ENCODE data around the gene FBXW11.

The FBXW11 gene

DNA sequence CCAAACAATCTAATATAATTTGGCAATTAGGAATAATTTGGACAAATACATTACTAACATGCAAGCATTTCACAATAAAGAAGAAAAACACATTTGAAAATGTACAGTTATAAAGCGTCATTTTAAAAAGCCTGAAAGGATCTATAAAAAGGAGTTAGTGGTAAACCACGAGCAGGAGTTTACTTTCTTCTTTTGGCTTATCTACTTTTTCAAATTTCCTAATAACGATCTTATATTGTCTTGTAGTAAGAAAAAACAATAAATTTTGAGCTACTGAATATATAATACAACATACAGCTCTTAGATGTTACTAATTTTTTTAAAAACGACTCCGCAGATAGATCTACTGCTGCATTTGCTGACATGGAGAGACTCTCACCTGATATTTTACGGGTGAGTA is 141.0 kb downstream of the FBXW11 start:
- no peak for DNase-seq (ENCODE audit: low spot score)

DNA sequence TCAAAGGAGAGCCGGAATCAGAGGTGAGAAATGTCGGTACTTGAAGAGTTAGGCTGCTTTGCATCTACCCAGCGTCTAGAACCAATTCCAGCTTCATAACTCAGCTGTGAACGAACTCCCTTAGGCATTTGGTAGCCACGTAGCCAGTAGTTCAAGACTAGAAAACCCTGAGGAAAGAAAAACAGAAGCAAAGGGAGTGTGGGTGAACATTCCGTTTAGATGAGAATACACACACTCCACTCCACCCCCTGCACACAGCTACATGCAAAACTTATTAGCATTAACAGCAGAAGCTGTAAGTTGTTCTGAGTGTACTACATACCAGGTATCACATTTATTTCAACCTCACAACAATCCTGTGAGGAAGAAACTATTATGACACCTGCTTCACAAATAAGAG is 142.5 kb downstream of the FBXW11 start:
- no peak for DNase-seq (ENCODE audit: low spot score)

DNA sequence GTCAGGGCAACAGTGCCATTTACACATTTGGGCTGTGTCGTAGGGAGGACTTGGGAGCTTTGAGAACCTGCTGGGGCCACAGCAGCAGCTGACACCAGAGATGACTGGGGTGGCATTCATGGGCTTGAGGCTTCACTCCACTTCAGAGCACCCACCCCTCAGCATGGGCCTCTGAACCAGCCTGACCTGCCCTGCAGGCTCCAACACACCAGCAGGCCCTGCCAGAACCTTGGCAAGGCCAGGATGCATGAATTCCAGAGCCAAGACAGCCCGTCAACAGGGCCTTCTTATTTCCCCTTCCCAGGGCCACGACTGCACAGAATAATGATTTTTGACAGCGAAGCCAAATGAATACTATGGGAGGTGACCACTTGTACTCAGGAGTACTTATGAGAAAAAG is 143.8 kb downstream of the FBXW11 start:
- DNase-seq (ENCODE audit: low spot score), result no peak

DNA sequence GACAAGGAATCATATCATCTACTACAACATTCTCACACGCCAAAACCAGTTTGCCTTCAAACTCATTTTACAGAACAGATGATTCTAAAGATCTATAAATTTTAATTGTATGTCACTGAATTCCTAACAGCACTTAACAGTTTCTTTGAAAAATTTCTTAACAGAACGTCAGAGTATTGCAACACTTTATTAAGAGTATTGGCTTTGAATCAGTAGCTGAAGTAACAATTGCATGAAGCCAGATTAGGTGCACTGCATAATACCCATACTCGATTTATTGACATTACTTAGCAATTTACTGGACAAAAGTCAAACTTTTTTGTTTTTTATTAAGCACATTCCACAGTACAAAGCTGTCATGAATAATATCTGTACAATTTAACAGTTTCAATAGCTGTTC is 145.1 kb downstream of the FBXW11 start:
- no peak for DNase-seq (ENCODE audit: low spot score)

DNA sequence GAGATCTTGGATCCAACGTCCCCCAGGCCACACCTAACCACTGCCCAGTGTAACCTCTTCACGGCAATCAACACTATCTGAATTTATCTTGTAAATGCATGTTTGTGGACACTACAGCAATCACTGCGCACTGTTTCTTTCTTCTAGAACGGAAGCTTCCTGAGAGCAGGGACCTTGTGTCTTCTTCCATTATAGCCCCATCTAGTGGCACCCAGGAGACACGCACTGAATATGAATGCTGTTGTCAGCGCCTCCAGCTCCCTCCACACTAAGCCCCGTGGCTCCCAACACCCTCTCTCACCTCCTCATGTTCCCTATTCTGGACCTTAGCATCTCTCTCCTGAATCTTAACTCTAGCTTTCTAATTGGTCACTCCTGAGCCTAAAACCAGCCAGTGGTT is 148.1 kb downstream of the FBXW11 start:
- DNase-seq (ENCODE audit: low spot score), result peak; percentile 11

DNA sequence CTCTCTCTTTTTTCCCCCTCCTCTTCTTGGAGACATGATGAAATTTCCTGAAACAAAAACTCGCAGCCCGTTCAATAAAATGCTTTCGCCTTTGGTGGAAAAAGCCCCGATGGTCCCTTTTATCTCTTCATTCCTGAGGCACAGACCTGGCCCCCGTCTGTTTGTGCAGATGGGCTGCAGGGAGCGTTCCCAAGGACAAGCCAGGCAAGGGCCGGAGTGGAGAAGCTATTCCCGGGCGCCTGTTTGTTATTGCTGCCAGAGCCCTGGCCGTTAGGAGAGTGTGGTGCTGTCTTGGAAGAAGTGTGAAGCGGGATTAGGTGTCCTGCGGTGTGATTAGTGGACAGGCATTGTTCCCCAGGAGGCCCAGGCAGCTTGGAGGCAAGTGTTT is 149.0 kb downstream of the FBXW11 start:
- DNase-seq (ENCODE audit: low spot score), result no peak

DNA sequence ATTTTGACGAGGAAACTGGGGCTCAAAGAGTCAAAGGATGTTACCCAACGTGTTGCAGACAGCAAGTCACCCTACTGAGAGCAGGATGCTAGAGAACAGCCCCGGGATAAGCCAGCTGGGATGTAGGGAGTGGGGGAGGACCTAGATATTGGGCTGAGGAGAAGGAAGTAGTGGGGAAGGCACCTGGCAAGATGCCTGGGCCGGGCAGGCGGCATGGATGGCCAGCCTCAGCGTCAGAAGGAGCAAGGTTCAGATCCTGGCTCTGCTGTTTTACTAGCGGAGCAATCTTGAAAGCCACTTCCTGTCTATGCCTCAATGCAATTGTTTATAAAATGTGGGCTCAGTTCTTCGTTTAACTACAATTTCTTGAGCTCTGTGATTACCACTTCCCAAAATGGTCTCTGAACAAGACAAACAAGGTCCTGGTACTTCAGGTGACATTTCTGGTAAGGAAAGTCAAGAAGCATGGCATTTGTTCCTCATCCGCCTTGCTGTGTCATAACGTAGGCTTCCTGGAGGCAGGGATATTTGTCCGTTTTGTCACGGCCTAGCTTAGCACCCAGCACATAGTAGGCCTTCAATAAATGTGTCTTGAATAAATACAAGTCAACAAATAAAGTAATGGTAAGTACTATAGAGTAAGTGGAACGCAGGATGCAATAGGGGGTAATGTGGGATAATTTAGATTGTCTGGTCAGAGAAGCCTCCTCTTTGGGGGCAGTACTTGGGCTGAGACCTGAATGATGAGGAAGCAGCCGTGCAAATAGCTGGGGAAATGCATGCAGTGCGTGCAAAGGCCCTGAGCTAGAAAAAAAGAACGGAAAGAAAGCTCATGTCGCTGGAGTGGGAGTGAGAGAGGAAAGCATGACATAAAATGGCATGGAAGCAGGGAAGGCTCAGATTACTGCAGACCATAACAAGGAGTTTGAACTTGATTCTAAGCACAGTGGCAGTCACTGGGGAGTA is 150.4 kb downstream of the FBXW11 start:
- no peak for DNase-seq (ENCODE audit: low spot score)

DNA sequence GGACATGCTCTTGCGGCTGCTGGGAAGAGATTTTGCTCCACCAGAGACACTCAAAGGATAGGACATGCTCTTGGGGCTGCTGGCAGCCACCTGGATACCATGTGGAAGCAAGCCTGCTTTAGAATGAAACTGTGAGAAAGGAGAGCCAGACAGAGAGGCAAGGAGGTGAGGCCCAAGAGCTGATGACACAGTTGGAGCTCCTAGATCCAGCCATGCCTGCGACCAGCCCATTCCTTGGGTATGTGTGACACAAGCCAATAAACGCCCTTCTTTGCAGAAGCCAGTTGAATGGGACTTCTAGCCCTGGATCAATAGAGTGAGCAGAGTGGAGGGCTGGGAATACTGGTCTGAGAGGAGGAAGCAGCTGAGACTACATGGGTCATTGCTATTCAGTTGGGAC is 151.2 kb downstream of the FBXW11 start:
- no peak for DNase-seq (ENCODE audit: low spot score)

DNA sequence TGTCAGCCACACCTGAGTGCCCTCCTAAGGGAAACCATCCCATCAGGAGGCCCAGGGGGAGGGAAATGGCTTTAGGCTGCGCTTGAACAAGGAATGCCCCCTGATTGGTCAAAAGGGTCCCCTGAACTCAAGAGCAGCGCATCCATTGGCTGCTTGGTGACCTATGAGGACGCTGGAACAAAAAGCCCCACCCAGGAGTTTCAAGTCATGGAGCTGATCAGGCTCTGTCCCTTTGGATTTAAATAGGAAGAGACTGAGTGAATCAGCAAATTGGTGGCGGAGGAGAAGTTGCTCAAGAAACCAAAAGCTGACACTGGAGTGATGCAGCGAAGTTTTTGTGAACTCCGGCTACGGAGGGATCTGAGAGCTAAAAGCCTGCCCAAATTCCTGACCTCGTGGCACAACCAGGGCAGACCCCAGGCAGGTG is 154.2 kb downstream of the FBXW11 start:
- DNase-seq (ENCODE audit: low spot score), result no peak

DNA sequence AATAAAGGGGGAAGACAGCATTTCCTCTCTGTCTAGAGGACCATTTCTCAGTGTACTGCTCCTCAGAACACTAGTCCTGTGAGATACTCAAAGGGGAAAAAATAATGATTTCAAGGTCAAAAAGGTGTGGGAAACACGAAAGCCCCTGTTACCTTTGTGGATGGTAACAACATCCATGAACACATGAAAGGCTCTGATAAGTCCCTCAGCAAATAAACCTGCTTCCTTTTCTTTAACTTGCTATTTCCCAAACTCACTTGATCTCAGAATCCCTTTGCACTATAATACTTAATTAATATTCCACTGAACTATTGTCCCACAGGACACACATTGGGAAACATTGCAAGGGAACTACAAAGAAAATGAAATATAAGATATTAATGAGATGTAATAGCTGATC is 155.2 kb downstream of the FBXW11 start:
- no peak for DNase-seq (ENCODE audit: low spot score)

DNA sequence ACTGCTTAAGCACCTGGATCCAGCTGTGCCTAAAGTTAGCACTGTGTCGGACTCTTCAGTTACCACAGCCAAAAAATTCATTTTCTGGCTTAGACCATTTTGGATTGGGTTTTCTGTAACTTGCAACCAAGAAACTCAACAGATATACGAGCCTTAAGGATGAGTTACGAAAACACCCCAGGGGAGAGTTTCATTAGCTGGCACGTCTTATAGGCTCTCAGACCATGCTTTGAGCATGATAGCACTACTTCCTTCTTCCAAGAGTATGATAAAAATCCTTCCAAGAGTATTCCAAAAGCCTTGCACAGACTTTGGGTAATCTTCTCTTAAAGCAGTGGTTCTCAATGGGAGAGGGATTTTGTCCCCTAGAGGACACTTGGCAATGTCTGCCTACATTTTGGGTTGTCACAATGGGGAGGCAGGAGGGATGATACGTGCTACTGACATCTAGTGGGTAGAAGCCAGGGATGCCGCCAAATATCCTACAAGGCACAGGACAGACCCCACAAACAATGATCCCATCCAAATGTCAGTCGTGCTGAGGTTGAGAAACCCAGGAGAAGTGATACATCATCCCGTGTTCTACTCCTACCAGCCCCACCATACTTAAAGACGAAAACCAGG is 156.0 kb downstream of the FBXW11 start:
- DNase-seq (ENCODE audit: low spot score), result no peak

DNA sequence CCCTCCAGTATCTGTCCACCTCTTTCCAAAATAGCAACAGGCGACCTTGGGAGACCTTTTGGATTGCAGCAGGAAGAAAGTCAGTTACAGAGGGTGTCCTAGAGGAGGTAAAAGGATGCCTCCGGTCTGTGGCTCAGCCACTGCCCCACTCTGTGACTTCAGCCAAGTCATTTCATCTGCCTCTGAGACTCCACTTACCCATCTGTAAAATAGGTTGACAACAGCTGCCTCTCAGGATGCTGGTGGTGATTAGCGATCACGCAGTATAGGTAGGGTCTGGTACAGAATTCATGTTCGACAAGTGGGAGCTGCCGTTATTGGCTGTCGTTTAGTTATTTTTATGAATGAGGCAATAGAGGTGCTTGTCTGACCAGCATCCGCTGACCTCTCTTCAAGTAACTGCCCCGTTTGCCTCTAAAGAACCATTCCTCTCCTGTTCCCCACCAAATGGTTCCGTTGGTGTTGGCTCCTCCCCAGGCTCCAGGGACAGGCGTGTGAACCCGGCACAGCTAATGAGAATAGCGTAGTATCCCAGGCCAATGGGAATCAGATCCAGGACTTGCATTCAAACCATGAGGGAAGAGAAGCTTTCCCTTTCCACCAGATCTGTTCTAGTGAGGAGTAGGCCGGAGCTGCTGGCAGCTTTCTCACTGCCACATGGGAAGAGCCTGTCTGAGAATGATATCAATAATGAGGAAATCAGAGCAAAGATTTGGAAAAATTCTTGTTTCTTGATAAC is 156.7 kb downstream of the FBXW11 start:
- DNase-seq (ENCODE audit: low spot score), result no peak

DNA sequence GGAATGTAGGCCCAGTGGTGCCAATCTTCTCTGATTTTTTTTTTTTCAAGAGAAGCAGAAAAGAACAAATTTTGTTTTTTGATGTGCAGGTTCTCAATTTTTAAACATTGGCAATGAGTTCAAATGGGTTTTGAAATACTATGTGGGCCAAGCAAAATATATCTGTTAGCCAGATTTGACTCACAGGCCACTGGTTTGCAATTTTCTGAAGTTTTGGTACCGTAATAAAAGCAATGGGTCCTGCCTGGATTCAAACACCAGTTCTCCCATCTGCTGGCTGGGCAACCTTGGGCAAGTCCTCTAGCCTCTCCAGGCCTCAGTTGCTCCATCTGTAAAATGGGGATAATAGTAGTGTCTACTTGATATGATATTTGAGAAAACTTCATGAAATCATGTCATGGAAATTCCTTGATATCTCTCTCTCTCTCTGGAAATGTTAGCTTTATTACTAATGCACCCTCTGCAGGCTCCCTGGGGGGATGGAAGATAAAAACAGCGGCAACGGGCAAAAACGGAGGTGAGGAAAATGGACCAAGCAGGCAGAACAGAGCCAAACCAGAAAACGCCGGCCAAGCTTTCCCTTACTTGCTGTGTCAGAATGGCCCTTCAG is 157.4 kb downstream of the FBXW11 start:
- no peak for DNase-seq (ENCODE audit: low spot score)

DNA sequence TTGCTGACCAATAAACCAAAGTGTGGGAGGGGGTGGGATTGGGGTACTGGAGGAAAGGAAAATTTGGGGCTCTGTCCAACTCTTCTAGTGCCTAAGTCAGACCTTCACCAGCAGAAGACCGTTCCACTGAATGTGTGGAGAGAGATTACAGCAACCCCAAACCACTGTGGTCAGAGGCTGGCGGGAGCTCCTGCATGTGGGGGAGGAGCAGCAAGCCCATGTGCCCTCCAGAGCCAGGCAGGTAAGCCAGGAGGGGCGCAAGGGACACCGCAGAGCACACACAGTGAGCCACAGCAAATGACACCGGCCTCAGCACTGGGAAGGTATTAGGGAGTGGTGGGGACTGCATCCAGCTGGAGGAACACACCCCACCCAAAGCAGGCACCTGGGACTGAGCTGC is 158.0 kb downstream of the FBXW11 start:
- no peak for DNase-seq (ENCODE audit: low spot score)

DNA sequence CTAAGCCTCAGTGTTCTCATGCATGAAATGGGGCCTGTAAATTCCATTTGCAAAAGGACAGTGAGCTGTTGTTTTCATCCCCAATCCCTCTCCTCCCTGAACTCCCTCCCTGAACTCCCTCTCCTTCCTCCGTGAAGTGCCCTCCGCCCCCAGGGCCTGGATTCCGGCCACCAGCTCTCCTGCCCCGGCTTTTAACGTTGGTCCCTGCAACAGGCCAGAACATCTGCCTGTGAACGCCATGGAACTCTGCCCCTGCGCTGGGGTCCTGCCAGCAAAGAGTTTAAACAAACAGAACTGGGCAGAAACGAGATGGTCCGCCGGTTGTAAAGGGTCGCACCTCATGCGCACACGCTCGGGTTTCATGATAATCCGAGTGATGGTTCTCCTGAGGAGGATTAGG is 158.4 kb downstream of the FBXW11 start:
- DNase-seq (ENCODE audit: low spot score), result no peak

DNA sequence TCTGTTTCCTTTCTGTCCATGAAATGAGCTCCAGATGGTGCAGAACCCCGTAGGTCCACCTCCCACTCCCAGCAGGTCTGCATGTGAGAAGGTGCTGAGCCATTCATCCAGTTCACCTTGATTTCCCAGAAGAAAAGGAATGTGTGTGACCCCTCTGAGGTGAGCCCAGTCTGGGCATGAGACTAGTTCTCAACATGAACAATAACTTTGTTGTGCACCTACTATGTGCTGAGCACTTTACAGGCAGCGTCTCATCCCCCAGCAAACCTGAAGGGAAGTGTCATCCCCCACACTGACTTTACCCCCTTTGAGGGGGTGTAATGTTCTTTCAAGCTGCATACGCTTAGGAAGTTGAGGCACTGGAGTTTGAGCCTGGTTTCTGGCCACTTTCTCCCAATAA is 159.4 kb downstream of the FBXW11 start:
- DNase-seq (ENCODE audit: low spot score), result no peak

DNA sequence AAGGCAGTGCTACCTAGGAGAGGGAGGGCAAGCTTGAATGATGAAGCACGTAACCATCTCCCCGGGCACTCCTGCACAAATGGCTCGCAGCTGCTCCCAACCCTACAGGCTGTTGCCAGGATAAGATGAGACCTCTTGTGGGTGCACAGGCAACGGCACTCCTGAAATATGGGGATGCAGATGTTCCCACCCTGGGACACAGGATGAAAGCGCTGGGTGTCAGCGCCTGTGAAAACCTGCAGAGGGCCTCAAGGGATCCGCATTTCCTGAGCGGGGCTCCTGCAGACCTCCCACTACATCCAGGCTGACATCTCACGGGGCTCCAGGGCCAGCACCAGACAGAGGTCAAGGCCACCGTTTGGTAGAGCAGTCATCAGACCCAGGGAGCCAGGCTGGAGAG is 160.1 kb downstream of the FBXW11 start:
- DNase-seq (ENCODE audit: low spot score), result no peak

DNA sequence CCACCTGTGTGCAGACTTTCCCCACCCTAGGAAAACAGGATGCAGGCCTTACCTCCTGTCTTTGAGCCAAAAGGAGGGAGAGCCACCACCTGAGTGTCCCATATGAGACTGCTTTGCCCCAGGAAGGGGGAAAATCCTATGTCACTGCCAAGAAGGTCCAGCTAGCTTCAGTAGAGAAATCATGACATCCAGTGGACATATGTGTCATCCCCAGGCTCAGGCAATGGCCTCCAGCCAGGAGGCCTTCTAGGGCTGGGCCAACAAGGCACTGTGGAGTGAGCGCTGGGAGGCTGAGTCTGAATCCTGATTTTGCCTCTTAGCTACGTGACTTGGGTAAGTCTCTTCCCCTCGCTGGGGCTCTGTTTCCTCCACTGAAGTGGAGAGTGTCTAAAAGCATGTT is 160.6 kb downstream of the FBXW11 start:
- DNase-seq (ENCODE audit: low spot score), result no peak

DNA sequence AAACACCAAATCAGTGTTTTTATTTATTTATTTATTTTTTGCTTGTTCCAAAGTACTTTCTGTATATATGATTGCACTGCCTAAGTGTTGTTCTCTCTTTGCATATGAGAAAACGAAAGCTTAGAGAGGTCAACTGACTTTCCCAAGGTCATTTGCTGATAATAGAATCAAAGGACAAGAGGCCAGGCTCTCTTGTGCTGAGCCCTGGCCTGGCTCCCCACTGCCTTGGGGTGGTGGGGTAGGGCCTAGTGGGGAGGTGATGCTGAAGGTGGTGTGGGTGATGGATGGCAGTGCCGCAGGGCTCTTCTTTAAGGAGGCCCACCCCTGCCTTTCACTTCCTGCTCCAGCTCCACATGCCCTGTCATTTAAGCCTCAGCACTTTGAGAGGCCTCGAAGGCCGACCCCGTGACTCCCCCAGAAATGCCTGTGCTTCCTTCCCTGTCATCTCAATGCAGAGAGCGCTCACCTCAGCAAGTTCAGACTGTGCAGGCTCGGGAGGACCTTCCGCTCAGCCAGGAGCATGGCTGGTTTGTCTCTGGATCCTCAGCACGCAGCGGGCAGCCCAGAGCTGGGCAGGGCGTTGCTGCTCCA is 161.3 kb downstream of the FBXW11 start:
- DNase-seq (ENCODE audit: low spot score), result no peak

DNA sequence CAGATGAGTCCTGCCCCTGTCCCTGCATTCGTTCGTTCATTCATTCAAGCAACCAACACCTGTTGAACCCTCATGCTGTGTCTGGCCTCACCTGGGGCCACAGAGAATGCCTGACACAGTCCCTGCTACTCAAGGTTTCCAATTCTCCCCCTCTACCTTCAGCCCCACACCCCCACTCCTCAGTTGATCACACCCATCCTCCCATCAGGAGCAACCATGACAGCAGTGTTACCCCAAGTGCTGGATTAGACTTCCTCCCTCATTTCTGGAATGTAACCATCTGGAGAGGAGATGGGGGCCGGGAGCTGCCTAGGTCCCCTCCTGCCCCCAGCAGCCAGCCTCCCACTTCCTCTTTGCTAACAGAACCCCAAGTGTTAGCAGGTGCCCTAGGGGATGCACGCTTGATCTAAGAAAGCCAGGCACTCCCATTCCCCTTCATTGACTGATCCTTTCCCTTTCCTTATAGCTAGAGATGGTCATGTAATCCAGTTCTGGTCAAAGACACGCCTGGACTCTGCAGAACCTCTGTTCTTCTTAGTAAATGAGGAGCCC is 163.6 kb downstream of the FBXW11 start:
- no peak for DNase-seq (ENCODE audit: low spot score)

DNA sequence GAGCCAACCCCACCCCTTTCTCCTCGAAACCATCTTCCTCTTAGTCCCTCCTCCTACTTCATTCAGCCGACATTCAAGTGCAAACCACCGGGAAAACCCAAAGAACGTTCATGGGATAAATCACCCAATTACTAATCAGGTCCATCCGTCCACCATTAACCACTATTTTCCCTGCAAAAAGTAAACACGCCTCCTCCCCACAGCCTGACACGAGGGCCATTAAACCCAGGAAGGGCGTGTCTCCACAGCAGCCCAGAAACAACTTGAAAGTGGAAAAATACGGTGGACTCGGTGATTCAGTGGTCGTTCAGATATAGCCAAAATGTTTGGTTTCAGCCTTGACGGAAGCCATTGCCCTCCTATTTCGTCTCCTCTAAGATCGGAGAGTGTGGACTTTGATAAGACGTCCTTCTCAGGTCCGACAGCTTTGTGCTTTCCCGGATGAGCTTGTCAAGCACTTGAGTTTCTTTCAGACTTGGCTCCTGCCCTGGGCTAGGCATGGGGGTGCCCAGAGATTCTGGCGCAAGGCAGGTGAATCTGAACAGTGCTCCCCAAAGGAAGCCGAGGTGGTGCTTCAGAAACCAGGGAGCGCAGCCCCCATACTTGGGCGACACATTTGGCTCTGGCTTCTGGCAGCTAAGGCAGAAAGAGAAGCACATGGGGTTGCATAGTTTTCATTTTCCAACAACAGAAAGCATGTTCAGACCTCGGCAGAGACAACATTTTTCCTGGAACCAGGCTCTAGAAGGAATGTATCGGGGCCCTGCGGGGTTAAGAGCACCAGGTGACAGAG is 164.3 kb downstream of the FBXW11 start:
- DNase-seq (ENCODE audit: low spot score), result no peak
